HTR-8/SVneo (cell line): ENCODE results near the gene GPR75.
"Not testable (repeated sequence)": the region's sequence is repeated elsewhere in the genome, so short reads cannot be mapped to it uniquely, and the experiment has no call there.

ENCODE experiments used
- DNase-seq: peaks from one replicate; pipeline ENCODE4 v3.0.0; 2011; ENCODE audit warnings: low spot score, mixed read lengths; ENCODE audit not compliant: insufficient read length
- FAIRE-seq: peaks from 2 replicates; lab custom pipeline; 2011; peaks lifted over from hg19 to GRCh38; lab: Jason Lieb, UNC

Gene GPR75

DNA sequence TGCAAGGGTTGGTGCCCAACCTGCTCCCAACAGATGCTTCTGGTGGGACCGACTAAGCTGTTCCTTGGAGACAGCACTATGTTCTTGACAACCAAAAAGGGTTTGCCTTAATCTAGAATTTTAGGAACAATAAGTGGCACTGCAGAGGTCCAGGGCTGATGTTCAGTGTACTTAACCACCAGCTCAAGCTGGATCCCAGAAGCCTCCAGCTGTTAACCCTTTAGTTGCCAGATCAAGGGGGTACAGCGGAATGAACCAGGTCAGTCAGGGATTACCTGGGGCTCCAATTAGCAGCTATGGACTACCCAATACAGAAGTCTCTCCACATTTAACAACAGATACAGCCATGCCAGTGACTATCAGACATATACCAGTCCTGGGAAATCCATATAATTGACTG lies 3.5 kb downstream of the GPR75 start:
- DNase-seq (no peak), FAIRE-seq (no peak)

DNA sequence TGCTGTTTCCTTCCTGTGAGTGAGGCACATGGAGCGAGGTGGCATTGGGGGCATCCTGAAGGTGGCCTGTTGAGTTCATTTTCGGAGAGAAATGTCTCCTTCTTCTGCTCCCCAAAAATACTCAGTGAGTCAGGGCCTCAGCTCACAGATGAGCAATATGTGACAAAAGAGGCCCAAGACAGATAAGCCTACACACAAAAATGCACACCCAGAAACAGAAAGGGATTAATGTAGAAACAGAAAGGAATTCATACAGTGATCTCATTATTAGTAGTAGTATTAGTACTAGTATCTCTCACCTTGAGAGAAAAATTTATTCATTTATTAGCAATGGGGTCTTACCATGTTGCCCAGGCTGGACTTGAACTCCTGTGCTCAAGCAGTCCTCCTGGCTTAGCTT lies 5.1 kb downstream of the GPR75 start:
- FAIRE-seq (no peak), DNase-seq (no peak)

DNA sequence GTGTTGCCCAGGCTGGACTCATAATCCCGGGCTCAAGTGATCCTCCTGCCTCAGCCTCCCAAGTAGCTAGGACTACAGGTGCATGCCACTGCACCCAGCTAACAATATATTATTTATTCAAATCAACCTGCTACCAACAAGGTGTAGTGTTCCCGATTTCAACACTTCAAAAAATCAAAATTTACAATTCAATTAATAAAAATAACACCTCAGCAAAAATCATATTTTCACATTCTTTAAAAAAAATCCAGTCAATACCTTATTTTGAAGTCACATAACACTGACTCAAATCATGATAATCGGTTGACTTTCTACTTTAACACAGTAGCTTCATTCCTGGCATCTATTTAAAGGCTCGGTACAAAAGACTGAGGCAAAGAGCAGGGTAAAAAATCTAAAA lies 7.2 kb downstream of the GPR75 start:
- DNase-seq (no peak), FAIRE-seq (no peak)

DNA sequence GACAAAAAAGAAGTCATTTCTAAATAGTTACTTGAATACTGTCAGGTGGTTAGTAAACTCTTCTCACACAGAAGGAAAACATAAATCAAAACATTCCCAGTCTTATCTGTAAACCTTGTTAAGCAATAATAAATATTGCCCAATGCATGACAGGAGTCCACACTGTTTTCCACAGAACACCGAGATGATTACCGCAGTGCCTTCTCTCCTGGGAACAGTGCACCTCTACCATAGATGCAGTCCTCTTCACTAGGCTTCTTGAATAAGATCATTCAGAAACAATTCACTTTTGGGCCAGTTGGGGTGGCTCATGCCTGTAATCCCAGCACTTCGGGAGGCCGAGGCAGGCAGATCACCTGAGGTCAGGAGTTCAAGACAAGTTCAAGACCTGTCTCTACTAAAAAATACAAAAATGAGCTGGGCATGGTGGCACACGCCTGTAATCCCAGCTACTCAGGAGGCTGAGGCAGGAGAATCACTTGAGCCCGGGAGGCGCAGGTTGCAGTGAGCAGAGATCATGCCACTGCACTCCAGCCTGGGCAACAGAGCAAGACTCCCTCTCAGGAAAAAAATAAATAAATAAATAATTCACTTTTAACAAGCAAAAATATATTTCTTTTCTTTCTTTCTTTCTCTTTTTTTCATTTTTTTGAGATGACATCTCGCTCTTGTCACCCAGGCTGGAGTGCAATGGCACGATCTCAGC lies 8.6 kb downstream of the GPR75 start:
- DNase-seq, result peak; percentile 27
- not testable (repeated sequence) for FAIRE-seq

DNA sequence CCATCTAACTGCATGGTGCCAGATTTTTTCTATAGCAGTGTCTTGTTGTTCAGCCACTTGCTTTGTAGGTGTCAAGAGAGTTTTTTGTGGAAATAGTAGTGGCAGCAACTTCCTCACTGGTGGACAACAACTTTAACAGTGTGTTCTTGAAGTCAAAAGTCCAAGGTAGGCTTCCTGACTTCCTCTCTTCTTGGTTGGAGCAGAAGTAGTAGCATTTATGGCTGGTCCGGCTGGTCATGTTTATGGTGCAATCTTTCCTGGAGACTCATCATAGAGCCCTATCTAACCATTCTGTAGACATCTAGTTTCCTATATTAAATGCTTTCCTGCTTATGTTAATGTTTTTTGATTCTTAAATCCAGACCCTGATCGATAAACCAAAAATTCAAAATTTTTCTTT lies 11.7 kb downstream of the GPR75 start:
- no peak for FAIRE-seq
- DNase-seq, result no peak

DNA sequence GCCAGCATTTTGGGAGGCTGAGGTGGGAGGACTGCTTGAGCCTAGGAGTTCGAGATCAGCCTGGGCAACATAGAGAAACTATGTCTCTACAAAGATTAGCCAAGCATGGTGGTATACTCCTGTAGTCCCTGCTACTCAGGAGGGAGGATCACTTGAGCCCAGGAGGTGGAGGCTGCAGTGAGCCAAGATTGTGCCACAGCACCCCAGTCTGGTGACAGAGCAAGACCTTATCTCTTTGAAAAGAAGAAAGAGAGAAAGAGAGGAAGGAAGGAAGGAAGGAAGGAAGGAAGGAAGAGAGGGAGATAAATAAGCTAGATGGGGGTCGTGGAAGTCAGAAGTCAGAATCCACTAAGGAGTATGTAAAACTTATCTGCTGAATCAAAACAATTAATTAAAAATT lies 16.2 kb downstream of the GPR75 start:
- no peak for FAIRE-seq
- DNase-seq, result no peak

DNA sequence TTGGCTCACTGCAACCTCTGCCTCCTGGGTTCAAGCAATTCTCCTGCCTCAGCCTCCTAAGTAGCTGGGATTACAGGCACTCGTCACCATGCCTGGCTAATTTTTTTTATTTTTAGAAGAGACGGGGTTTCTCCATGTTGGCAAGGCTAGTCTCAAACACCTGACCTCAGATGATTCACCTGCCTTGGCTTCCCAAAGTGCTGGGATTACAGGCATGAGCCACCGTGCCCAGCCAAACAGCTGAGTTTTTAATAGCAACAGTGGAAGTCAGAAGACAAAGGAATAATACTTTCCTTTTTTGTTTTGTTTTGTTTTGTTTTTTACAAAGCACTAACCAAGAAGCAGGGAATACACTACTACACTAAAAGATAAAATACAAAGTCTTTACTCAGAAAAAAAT lies 16.9 kb downstream of the GPR75 start:
- no peak for FAIRE-seq
- no peak for DNase-seq

DNA sequence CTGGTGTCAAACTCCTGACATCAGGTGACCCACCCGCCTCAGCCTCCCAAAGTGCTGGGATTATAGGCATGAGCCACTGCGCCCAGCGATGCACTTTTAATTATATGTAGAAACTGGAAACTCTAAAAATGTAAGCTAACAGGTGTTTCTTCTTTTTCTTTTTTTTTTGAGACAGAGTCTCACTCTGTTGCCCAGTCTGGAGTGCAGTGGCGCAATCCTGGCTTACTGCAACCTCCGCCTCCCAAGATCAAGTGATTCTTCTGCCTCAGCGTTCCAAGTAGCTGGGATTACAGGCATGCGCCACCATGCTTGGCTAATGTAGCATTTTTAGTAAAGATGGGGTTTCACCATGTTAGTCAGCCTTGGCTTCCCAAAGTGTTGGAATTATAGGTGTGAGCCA lies 18.1 kb downstream of the GPR75 start:
- not testable (repeated sequence) for FAIRE-seq, DNase-seq

DNA sequence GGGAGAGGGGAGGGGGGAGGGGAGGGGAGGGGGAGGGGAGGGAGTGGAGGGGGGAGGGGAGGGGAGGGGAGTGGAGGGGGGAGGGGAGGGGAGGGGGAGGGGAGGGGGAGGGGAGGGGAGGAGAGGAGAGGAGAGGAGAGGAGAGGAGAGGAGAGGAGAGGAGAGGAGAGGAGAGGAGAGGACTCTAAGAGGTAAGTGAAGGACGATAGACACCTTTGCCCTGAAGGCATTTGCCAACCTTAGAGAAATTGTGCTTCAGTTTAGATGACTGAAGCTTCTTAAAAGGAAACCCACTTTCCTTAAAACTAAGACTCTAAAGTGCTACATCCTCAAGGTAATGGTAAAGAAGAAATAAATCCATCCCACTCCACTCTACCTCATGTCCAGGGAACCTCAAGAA lies 19.2 kb downstream of the GPR75 start:
- DNase-seq (no peak), FAIRE-seq (no peak)

DNA sequence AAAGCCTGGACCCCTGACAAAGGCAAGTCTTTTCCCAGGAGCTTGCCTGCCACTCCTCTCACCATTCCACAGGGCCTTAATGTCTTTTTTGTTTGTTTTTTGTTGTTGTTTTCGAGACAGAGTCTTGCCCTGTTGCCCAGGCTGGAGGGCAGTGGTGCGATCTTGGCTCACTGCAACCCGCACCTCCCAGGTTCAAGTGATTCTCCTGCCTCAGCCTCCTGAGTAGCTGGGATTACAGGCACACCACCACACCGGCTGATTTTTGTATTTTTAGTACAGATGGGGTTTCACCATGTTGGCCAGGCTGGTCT lies 29.8 kb downstream of the GPR75 start:
- not testable (repeated sequence) for DNase-seq, FAIRE-seq

DNA sequence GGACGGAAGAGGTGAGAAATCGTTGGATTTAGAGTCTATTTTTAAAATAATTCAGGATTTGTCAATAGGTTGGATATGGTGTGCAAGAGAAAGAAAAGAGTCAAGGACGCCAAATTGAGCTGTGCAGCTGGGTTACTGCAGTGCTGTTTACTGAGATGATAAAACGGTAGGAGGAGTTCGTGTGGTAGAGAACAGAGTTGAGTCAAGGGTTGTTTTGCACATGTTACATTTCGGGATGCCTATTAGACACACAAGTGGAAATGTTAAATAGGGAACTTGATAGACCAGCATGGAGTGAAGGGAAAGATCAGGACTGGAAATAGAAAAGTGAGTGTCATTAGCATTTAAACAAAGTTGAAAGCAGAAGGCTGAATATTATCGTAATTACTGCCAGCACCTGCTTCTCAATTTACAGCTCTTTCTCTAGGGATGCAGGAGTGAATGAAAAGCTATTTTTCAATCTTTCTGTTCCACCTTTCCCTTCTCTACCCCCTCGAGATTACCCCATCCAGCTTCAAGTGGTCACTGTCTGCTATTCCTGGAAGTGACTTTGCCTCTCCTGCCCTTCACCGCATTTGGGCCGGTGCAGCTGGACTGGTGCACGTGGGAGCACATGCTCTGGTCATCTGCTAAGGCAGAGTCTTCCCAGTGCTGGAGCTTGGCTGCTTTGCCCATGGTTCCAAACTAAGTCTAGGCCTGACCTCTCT lies 30.3 kb downstream of the GPR75 start:
- FAIRE-seq, result no peak

DNA sequence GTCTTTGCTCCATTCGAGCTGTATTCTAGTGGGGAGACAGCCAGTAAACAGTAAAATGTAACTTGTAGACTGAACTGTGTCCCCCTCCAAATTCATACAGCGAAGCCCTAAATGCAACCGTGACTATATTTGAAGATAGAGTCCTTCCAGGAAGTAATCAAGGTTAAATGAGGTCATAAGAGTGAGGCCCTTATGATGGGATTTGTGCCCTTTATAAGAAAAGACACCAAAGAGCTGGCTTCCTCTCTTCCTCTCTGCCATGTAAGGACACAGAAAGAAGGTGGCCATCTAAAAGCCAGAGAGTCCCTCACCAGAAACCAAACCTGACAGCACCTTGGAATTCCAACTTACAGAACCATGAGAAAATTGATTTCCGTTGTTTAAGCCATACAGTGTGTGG lies 31.4 kb downstream of the GPR75 start:
- no peak for FAIRE-seq
- no peak for DNase-seq

More for the DNA sequence above, 30.3 kb downstream of the GPR75 start:
- no peak for DNase-seq

DNA sequence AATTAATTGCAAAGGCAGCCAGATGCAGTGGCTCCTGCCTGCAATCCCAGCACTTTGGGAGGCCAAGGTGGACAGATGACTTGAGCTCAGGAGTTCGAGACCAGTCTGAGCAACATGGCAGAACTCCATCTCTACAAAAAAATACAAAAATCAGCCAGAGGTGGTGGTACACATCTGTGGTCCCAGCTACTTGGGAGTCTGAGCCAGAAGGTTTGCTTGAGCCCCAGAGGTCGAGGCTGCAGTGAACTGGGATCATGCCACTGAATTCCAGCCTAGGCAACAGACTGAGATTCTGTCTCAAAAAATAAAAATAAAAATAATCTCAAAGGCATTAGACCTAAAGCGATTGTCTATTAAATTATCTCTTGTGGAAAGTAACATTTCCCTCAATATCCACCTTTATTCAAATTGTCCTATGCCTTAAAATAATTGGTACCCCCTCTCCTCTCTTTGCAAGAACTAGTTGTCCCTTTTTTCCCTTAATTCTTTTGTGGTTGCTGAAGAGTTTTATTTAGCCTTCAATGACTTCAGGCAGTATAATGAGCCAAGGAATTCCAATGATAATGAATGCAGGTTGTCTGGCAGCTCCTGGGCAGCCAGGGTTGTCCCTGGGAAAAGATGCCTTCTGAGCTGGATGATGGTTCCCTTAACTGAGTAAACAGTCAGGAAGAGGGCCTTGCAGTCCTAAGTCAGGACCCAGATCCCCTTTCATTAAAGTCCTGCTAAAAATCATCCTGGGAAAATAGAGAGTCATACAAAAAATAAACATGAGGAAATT lies 32.2 kb downstream of the GPR75 start:
- FAIRE-seq (no peak), DNase-seq (no peak)

DNA sequence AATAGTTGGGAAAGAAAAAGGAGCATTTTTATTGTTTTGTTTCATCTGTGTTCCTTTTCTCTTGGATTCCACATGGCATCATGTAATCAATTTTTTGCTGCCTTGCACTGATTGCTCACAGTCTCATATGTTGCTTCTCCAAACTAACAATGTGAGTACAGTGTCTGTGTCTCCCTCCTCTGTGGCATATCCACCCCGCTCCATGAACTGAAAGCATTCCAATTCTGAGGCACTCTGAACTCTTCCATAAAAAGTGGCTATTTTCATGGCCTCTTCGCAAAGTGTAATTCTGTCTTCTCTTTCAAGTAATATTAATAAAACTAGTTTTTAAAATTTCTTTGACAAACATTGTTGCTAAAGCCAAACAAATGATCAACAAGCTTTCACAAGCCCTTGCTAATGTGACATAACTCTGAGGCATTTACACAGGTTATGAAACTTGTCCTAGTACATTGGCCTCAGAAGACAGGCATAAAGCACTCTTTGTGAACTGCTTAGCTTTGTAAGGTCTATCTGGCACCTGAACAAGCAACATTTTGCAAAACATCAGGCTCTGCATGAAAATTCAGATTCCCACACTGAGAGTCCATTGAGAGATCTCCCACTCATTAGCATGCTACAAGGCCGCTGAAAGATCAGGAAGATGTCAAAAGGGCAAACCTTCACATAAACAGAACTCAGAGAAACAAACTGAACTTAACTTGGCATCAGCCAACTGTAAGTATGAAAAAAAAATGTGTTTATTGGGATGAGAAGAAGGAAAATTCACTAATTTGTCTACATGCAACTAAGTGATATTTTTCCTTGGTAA lies 33.0 kb downstream of the GPR75 start:
- FAIRE-seq (no peak), DNase-seq (no peak)

DNA sequence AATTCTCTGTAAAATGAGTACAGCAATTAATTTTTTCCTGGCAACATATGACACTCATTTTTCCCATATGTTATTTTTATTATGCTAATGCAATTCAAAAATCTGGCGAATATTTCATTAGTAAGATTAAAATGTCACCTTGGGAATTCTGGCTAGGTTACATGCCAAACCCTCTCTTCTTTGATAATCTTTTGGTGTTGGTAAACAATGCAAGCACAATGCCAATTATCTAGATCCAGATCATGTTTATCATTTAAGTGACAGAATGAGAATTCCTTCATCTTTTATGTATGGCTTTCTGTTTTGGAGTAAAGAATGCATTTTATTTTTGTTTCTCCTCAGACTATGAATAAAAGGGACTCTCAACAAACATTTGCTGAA lies 33.7 kb downstream of the GPR75 start:
- no peak for FAIRE-seq
- no peak for DNase-seq

DNA sequence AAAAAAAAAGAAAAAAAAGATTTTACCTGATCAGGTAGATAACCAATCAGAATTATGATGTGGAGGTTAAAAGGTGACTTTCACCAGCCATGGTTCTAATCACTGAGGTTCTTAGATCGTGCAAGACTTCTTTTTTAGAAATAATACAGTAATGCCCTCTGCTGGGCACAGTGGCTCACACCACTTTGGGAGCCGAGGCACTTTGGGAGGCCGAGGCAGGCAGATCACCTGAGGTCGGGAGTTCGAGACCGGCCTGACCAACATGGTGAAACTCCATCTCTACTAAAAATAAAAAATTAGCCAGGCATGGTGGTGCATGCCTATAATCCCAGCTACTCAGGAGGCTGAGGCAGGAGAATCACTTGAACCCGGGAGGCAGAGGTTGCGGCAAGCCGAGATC lies 36.1 kb downstream of the GPR75 start:
- DNase-seq, FAIRE-seq: not testable (repeated sequence)

DNA sequence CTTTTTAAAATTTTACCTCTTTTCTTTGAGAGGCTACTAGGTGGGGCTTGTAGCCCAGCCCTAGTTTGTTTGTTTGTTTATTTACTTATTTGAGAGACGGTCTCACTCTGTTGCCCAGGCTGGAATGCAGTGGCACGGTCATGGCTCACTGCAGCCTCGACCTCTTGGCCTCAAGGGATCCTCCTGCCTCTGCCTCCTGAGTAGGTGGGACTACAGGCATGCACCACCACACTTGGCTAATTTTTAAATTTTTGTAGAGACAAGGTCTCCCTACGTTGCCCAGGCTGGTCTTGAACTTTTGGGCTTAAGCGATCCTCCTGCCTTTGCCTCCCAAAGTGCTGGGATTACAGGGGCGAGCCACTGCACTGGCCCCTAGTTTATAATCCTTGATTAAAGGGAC lies 38.0 kb downstream of the GPR75 start:
- no peak for FAIRE-seq
- DNase-seq, result no peak

DNA sequence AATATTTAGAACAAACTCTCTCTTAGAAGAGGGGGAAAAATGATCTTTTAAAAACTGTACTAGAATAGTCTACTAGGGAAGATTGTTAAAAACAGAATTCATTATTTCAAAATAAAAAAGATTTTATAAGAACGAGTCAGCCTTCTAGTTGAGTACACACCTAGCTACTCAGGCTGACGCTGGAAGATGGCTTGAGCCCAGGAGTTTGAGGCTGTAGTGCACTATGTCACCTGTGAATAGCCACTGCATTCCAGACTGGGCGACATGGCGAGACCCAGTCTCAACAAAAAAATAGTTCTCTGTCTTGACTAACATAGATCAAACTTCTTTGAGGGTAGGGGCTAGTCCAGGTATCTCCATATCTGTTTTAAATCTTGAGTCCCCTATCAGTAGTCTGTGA lies 39.1 kb downstream of the GPR75 start:
- no peak for DNase-seq
- FAIRE-seq, result no peak

DNA sequence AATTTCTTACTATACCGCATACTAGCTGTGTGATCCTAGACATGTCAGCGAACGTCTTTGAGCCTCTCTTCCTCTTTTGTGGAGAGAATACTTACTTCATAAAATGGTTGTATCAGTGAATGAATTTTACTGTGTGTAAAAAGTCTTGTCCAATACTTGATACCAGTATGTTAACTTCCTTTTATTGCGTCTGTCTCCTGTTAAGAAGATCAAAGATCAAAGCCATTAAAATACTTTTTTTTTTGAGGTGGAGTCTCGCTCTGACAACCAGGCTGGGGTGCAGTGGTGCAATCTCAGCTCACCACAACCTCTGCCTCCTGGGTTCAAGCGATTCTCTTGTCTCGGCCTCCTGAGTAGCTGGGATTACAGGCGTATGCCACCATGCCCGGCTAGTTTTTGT lies 39.7 kb downstream of the GPR75 start:
- FAIRE-seq, result no peak
- no peak for DNase-seq

DNA sequence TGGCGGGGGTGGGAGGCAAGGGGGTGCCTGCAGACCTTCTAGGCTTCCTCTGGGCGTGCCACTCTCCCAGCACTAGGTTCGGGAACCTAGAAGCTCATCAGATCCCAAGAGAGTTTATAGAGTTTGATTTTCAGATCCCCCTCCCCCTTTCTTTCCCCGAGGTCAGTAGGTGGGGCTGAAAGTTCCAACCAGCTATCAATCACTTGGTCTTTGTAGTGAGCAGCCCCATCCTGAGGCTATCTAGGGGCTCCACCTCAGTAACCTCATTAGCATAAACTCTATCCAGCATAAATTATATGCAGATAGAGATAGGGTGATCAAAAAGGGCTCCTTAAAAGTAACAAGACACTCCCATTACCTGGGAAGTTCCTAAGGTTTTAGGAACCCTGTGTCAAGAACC lies 40.1 kb downstream of the GPR75 start:
- FAIRE-seq (no peak), DNase-seq (no peak)
